Epithelial cell of proximal tubule (primary cell): ENCODE measurements around the gene ERI3. TPM values are rescaled to one million over a fixed set of nuclear protein-coding genes. Genes with fewer than 3 reads are reported as not detected.

ENCODE experiments used
- DNase-seq: peaks from one replicate; pipeline ENCODE4 v3.0.0-alpha.2; 2011; ENCODE audit warnings: low read depth
- H3K4me3 ChIP-seq: 2 replicates; pipeline ENCODE4 v1.5.1; 2011; ENCODE audit warnings: low read depth, mild to moderate bottlenecking, low read length
- total RNA-seq: library from RNA; depleted of rRNA; stranded (reverse); fragments of >200 nt; gene quantifications from 2 replicates; pipeline ENCODE4 v1.2.3, GENCODE V29; 2015
- TF ChIP-seq, protein P1 (sequence below): conservative IDR thresholded peaks from 2 replicates; pipeline ENCODE4 v1.5.1; 2012; ENCODE audit warnings: low read depth, mild to moderate bottlenecking, low read length

ERI3 gene
- total RNA-seq, 1 donor from 2014 or later, result 51.7 TPM

DNA sequence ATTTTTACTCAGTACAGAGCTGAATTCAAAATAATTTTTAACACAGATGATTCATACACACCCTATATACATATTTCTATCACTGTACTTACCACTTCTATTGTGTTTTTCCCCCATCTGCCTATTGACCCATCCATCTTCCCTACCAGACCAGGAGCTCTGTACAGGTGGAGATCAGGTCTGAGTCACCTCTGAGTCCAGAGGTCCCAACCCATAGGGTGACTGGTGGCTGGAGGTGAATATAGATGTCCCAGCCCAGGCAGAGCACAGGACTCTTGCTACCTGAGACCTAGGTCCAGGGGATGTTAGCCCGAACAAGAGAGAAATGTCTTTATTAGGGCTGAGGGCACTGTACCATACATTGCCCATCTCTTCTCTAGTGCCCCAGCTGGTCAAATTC is 87.0 kb downstream of the ERI3 start:
- no peak for DNase-seq
- TF ChIP-seq, protein P1, sequence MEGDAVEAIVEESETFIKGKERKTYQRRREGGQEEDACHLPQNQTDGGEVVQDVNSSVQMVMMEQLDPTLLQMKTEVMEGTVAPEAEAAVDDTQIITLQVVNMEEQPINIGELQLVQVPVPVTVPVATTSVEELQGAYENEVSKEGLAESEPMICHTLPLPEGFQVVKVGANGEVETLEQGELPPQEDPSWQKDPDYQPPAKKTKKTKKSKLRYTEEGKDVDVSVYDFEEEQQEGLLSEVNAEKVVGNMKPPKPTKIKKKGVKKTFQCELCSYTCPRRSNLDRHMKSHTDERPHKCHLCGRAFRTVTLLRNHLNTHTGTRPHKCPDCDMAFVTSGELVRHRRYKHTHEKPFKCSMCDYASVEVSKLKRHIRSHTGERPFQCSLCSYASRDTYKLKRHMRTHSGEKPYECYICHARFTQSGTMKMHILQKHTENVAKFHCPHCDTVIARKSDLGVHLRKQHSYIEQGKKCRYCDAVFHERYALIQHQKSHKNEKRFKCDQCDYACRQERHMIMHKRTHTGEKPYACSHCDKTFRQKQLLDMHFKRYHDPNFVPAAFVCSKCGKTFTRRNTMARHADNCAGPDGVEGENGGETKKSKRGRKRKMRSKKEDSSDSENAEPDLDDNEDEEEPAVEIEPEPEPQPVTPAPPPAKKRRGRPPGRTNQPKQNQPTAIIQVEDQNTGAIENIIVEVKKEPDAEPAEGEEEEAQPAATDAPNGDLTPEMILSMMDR, result no peak
- no peak overlapping the region for H3K4me3 ChIP-seq

- no peak for DNase-seq
- TF ChIP-seq, protein P1, result no peak
- no peak overlapping the region for H3K4me3 ChIP-seq
Measured at GRCh38 chr1:44267438-44267837, 87.6 kb downstream of the ERI3 start.

GRCh38 chr1:44266400-44267344 is 88.4 kb downstream of the ERI3 start:
- H3K4me3 ChIP-seq, result no peak overlapping the region
- no peak for DNase-seq
- TF ChIP-seq, protein P1, result no peak

DNA sequence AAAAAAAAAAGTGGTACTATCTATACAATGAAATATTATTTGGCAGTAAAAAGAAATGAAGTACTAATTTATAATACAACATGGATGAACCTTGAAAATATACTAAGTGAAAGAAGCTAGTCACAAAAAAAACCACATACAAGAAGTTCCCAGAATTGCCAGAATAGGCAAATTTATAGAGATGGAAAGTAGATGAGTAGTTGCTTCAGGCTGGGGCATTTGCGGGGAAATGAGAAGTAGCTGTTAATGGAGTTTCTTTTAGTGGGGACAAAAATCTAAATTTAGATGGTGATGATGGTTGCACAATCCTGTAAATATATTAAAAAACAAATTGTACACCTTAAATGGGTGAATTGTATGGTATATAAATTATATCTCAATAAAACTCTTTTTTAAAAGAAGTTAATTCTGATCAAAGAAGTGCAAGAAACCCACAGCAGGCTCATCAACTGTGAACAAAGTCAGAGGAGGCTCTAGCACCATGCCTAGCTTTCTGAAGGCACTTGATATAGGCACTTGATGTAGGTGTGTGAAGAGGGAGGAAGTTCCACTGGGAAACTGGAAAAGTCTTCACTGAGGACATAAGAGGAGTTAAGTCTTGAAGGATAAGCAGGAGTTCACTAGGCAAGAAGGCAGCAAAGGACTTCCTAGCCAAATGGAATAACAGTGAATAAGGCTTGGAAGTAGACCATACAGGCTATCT is 89.2 kb downstream of the ERI3 start:
- no peak for DNase-seq
- H3K4me3 ChIP-seq, result no peak overlapping the region

DNA sequence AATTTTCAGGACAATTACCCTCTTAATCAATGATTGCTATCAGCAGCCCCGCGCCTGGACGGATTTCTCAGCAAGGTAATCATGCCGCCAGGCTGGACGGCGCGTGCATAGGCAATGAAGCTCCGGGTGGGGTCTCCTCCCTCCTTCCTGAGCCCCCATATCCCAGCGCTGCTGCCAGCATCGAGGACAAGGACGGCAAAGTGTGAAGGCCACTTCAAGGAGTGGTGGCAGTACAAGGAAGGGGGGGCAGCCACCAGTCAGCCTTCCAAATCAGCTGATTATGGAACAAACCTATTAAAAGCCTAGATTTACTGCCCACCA is 90.6 kb downstream of the ERI3 start:
- no peak for DNase-seq
- TF ChIP-seq, protein P1, result no peak
- no peak overlapping the region for H3K4me3 ChIP-seq

More for the DNA sequence above, 89.2 kb downstream of the ERI3 start:
- TF ChIP-seq, protein P1, result no peak

GRCh38 chr1:44263568-44264450 is 91.2 kb downstream of the ERI3 start:
- DNase-seq, result no peak
- no peak overlapping the region for H3K4me3 ChIP-seq
- TF ChIP-seq, protein P1, result no peak
